ENCODE results near the gene GSTM1. TPM values are rescaled to one million over a fixed set of nuclear protein-coding genes. Genes with fewer than 3 reads are reported as not detected.
A peak's percentile ranks its signal among the peaks of the same experiment; 100 is the strongest.

The GSTM1 gene
- polyA plus RNA-seq, 3 donors, result 2.9 to 111 (median 105) TPM

GRCh38 chr1:109718495-109718894 is 30.9 kb downstream of the GSTM1 start:
- DNase-seq (ENCODE audit: extremely low read depth in 1 of 11, low read depth in 9 of 11, low spot score in 4 of 11), result no peak

GRCh38 chr1:109719337-109719837 is 31.8 kb downstream of the GSTM1 start:
- DNase-seq (ENCODE audit: extremely low read depth in 1 of 11, low read depth in 9 of 11, low spot score in 4 of 11), result no peak

GRCh38 chr1:109721042-109721441 is 33.4 kb downstream of the GSTM1 start:
- no peak for DNase-seq (ENCODE audit: extremely low read depth in 1 of 11, low read depth in 9 of 11, low spot score in 4 of 11)

- DNase-seq (ENCODE audit: extremely low read depth in 1 of 11, low read depth in 9 of 11, low spot score in 4 of 11), result no peak
These were observed 34.4 kb downstream of the GSTM1 start for GRCh38 chr1:109721971-109722370.

GRCh38 chr1:109722908-109723691 is 35.5 kb downstream of the GSTM1 start:
- DNase-seq (ENCODE audit: extremely low read depth in 1 of 11, low read depth in 9 of 11, low spot score in 4 of 11), result no peak

GRCh38 chr1:109724933-109725332 is 37.3 kb downstream of the GSTM1 start:
- DNase-seq (ENCODE audit: extremely low read depth in 1 of 11, low read depth in 9 of 11, low spot score in 4 of 11), result no peak

- DNase-seq (ENCODE audit: extremely low read depth in 1 of 11, low read depth in 9 of 11, low spot score in 4 of 11), result no peak
These were observed 37.9 kb downstream of the GSTM1 start for GRCh38 chr1:109725510-109725909.

- DNase-seq (ENCODE audit: extremely low read depth in 1 of 11, low read depth in 9 of 11, low spot score in 4 of 11), result no peak
These were observed 38.4 kb downstream of the GSTM1 start for GRCh38 chr1:109726007-109726406.

GRCh38 chr1:109726728-109727373 is 39.2 kb downstream of the GSTM1 start:
- DNase-seq (ENCODE audit: extremely low read depth in 1 of 11, low read depth in 9 of 11, low spot score in 4 of 11), result no peak

- DNase-seq (ENCODE audit: extremely low read depth in 1 of 11, low read depth in 9 of 11, low spot score in 4 of 11), result no peak
These were observed 41.3 kb downstream of the GSTM1 start for GRCh38 chr1:109728870-109729269.

- DNase-seq (ENCODE audit: extremely low read depth in 1 of 11, low read depth in 9 of 11, low spot score in 4 of 11), result no peak
These were observed 43.0 kb downstream of the GSTM1 start for GRCh38 chr1:109730666-109731065.

- no peak for DNase-seq (ENCODE audit: extremely low read depth in 1 of 11, low read depth in 9 of 11, low spot score in 4 of 11)
These were observed 44.8 kb downstream of the GSTM1 start for GRCh38 chr1:109732390-109732881.

GRCh38 chr1:109733236-109733870 is 45.7 kb downstream of the GSTM1 start:
- no peak for DNase-seq (ENCODE audit: extremely low read depth in 1 of 11, low read depth in 9 of 11, low spot score in 4 of 11)

- peak; percentile 50 to 78 (median 73) for DNase-seq (ENCODE audit: extremely low read depth in 1 of 11, low read depth in 9 of 11, low spot score in 4 of 11)
These were observed 52.4 kb downstream of the GSTM1 start for GRCh38 chr1:109739738-109740614.

GRCh38 chr1:109740615-109741373 is 53.2 kb downstream of the GSTM1 start, which contains the start of gene GSTM3:
GSTM3 (minus strand) TSS chr1:109741038; CDS start chr1:109740287, 751 bp downstream.
- DNase-seq (ENCODE audit: extremely low read depth in 1 of 11, low read depth in 9 of 11, low spot score in 4 of 11), result no peak

All from renal cortex interstitium (tissue), 11 donors.